ENCODE results near the gene FBXO48.
"Not testable (repeated sequence)": the region's sequence is repeated elsewhere in the genome, so short reads cannot be mapped to it uniquely, and the experiment has no call there.

FBXO48 gene

GRCh38 chr2:68464651-68465050 lies 2.4 kb downstream of the FBXO48 start:
- H3K9ac ChIP-seq (ENCODE audit: low read depth, low read length), result no peak overlapping the region
- no peaks in the 10 kb centered on the region for H3K9me3 ChIP-seq (ENCODE audit: control insufficient read depth, insufficient read depth, low read length)
- no peaks in the 10 kb centered on the region; the same call in none of the 2 replicates for H3K4me1 ChIP-seq (ENCODE audit: insufficient read depth, low read length)
- H3K36me3 ChIP-seq (ENCODE audit: insufficient read depth, low read length), result no peaks in the 10 kb centered on the region

GRCh38 chr2:68463287-68463877 lies 3.7 kb downstream of the FBXO48 start:
- Histone ChIP-seq H3K9ac (ENCODE audit: low read depth, low read length) (no peak overlapping the region), H3K9me3 (ENCODE audit: control insufficient read depth, insufficient read depth, low read length) (no peaks in the 10 kb centered on the region), H3K36me3 (ENCODE audit: insufficient read depth, low read length) (no peaks in the 10 kb centered on the region), H3K4me1 (ENCODE audit: insufficient read depth, low read length) (no peaks in the 10 kb centered on the region; the same call in 1 of the 2 replicates)

- H3K36me3 ChIP-seq (ENCODE audit: insufficient read depth, low read length), result no peaks in the 10 kb centered on the region
- H3K4me1 ChIP-seq (ENCODE audit: insufficient read depth, low read length), result no peaks in the 10 kb centered on the region
- H3K9me3 ChIP-seq (ENCODE audit: control insufficient read depth, insufficient read depth, low read length), result no peaks in the 10 kb centered on the region
- H3K9ac ChIP-seq (ENCODE audit: low read depth, low read length), result no peak overlapping the region
Measured at GRCh38 chr2:68458981-68459380, 8.1 kb downstream of the FBXO48 start.

GRCh38 chr2:68456198-68456597 lies 10.9 kb downstream of the FBXO48 start:
- H3K9ac ChIP-seq (ENCODE audit: low read depth, low read length), result no peak overlapping the region
- no peaks in the 10 kb centered on the region for H3K9me3 ChIP-seq (ENCODE audit: control insufficient read depth, insufficient read depth, low read length)
- no peaks in the 10 kb centered on the region for H3K4me1 ChIP-seq (ENCODE audit: insufficient read depth, low read length)
- H3K36me3 ChIP-seq (ENCODE audit: insufficient read depth, low read length), result no peaks in the 10 kb centered on the region

- Histone ChIP-seq H3K9ac (ENCODE audit: low read depth, low read length) (no peak overlapping the region), H3K36me3 (ENCODE audit: insufficient read depth, low read length) (no peaks in the 10 kb centered on the region), H3K4me1 (ENCODE audit: insufficient read depth, low read length) (no peaks in the 10 kb centered on the region), H3K9me3 (ENCODE audit: control insufficient read depth, insufficient read depth, low read length) (no peaks in the 10 kb centered on the region)
Measured at GRCh38 chr2:68454719-68455118, 12.4 kb downstream of the FBXO48 start.

GRCh38 chr2:68453761-68454360 lies 13.2 kb downstream of the FBXO48 start:
- H3K36me3 ChIP-seq (ENCODE audit: insufficient read depth, low read length), result no peaks in the 10 kb centered on the region
- no peaks in the 10 kb centered on the region for H3K4me1 ChIP-seq (ENCODE audit: insufficient read depth, low read length)
- H3K9ac ChIP-seq (ENCODE audit: low read depth, low read length), result no peak overlapping the region
- H3K9me3 ChIP-seq (ENCODE audit: control insufficient read depth, insufficient read depth, low read length), result no peaks in the 10 kb centered on the region

GRCh38 chr2:68452158-68452900 lies 14.8 kb downstream of the FBXO48 start:
- Histone ChIP-seq H3K9me3 (ENCODE audit: control insufficient read depth, insufficient read depth, low read length) (no peaks in the 10 kb centered on the region), H3K9ac (ENCODE audit: low read depth, low read length) (no peak overlapping the region), H3K36me3 (ENCODE audit: insufficient read depth, low read length) (no peaks in the 10 kb centered on the region), H3K4me1 (ENCODE audit: insufficient read depth, low read length) (no peaks in the 10 kb centered on the region)

GRCh38 chr2:68448671-68449653 lies 18.1 kb downstream of the FBXO48 start:
- no peaks in the 10 kb centered on the region for H3K36me3 ChIP-seq (ENCODE audit: insufficient read depth, low read length)
- H3K9me3 ChIP-seq (ENCODE audit: control insufficient read depth, insufficient read depth, low read length), result no peaks in the 10 kb centered on the region
- no peaks in the 10 kb centered on the region for H3K4me1 ChIP-seq (ENCODE audit: insufficient read depth, low read length)
- H3K9ac ChIP-seq (ENCODE audit: low read depth, low read length), result no peak overlapping the region

GRCh38 chr2:68447118-68447517 lies 20.0 kb downstream of the FBXO48 start:
- Histone ChIP-seq H3K9ac (ENCODE audit: low read depth, low read length) (no peak overlapping the region), H3K36me3 (ENCODE audit: insufficient read depth, low read length) (no peaks in the 10 kb centered on the region), H3K4me1 (ENCODE audit: insufficient read depth, low read length) (no peaks in the 10 kb centered on the region), H3K9me3 (ENCODE audit: control insufficient read depth, insufficient read depth, low read length) (no peaks in the 10 kb centered on the region)

- H3K9me3 ChIP-seq (ENCODE audit: control insufficient read depth, insufficient read depth, low read length); H3K36me3 ChIP-seq (ENCODE audit: insufficient read depth, low read length); H3K9ac ChIP-seq (ENCODE audit: low read depth, low read length); H3K4me1 ChIP-seq (ENCODE audit: insufficient read depth, low read length): not testable (repeated sequence)
Measured at GRCh38 chr2:68446425-68446824, 20.7 kb downstream of the FBXO48 start.

- Histone ChIP-seq H3K4me1 (ENCODE audit: insufficient read depth, low read length) (no peaks in the 10 kb centered on the region; the same call in 1 of the 2 replicates), H3K36me3 (ENCODE audit: insufficient read depth, low read length) (no peaks in the 10 kb centered on the region), H3K9ac (ENCODE audit: low read depth, low read length) (no peak overlapping the region), H3K9me3 (ENCODE audit: control insufficient read depth, insufficient read depth, low read length) (no peaks in the 10 kb centered on the region)
Measured at GRCh38 chr2:68441994-68442322, 25.1 kb downstream of the FBXO48 start.

GRCh38 chr2:68441179-68441993 lies 25.7 kb downstream of the FBXO48 start:
- Histone ChIP-seq H3K9ac (ENCODE audit: low read depth, low read length) (no peak overlapping the region), H3K9me3 (ENCODE audit: control insufficient read depth, insufficient read depth, low read length) (no peaks in the 10 kb centered on the region), H3K36me3 (ENCODE audit: insufficient read depth, low read length) (no peaks in the 10 kb centered on the region), H3K4me1 (ENCODE audit: insufficient read depth, low read length) (no peaks in the 10 kb centered on the region; the same call in 1 of the 2 replicates)

GRCh38 chr2:68438455-68439303 lies 28.4 kb downstream of the FBXO48 start:
- Histone ChIP-seq H3K9me3 (ENCODE audit: control insufficient read depth, insufficient read depth, low read length) (no peaks in the 10 kb centered on the region), H3K36me3 (ENCODE audit: insufficient read depth, low read length) (no peaks in the 10 kb centered on the region), H3K9ac (ENCODE audit: low read depth, low read length) (no peak overlapping the region), H3K4me1 (ENCODE audit: insufficient read depth, low read length) (no peaks in the 10 kb centered on the region; the same call in 1 of the 2 replicates)

Data from ES-I3 (cell line).